AG04450 (cell line): Measurements from ENCODE around the gene SMIM5. TPM values are rescaled to one million over a fixed set of nuclear protein-coding genes. Genes with fewer than 3 reads are reported as not detected.

Experiments
- CTCF ChIA-PET: fragments of 300-600, 350-600 bp; formaldehyde crosslinking; extraction: SDS; loops from one replicate; lab custom pipeline; 2022; ENCODE audit warnings: antibody characterized with exemption, inconsistent platforms; lab: Charles Lee
- POLR2A ChIA-PET: fragments of 350-600 bp; formaldehyde crosslinking; extraction: SDS; loops from one replicate; lab custom pipeline; 2021; ENCODE audit warnings: antibody characterized with exemption, inconsistent platforms; lab: Yijun Ruan, JAX
- DNase-seq: peaks from one replicate; pipeline ENCODE4 v3.0.0-alpha.2; 2011; ENCODE audit warnings: low read depth, low spot score
- H3K27ac ChIP-seq: one replicate; pipeline ENCODE4 v1.5.1; 2012; ENCODE audit warnings: low read depth, low read length, control low read depth
- H3K27me3 ChIP-seq: one replicate; pipeline ENCODE4 v1.6.0; 2012; ENCODE audit warnings: low read length; ENCODE audit not compliant: control insufficient read depth, insufficient read depth
- H3K4me3 ChIP-seq: 2 replicates; pipeline ENCODE4 v1.5.1; 2011; ENCODE audit warnings: mild to moderate bottlenecking, low read depth, low read length, control low read depth
- H3K9me3 ChIP-seq: 2 replicates; pipeline ENCODE4 v1.5.1; 2012; ENCODE audit warnings: low read length; ENCODE audit not compliant: control insufficient read depth, insufficient read depth
- CTCF ChIP-seq: IDR thresholded peaks from 2 replicates; pipeline ENCODE4 v1.5.1; 2011; ENCODE audit warnings: low read depth, low read length, control low read depth, inconsistent platforms
- polyA plus RNA-seq: library from polyadenylated mRNA; depleted of rRNA; stranded (reverse); fragments of >200 nt; gene quantifications from 2 replicates; pipeline ENCODE4 v1.2.3, GENCODE V29; 2011

SMIM5 gene
- polyA plus RNA-seq, 1 experiment, result not detected

DNA sequence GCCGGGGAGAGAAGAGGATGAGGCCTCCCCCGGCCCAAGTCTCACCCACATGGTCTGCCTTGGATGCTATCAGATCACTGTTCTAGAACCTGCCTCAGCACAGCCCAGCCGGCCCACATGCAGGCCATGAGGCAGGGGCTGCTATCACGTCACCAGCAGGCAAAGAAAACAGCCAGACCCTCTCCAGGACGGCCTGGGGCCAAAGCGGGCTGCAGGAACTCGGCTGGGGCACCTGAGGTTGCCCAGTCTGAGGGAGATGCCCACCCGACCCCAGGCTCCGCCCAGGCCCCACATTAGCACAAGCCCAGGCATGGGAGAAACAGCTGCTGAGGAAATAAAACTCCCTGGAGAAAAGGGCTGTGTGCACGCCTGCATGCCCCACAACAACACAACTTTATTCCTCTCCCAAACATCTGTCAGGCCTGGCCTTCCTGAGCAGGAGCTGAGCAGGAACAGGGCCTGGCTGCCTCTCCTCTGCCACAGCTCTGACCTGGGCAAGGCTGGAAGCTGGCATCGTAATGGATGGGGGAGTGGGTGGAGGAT is 6.7 kb upstream of the SMIM5 start:
- ChIA-PET POLR2A (no interaction called here), CTCF (interaction anchor here (0.9 to 1.4 kb wide), 3 partner anchors 13 to 123 kb away, joined by 3 to 7 read pairs (median 3); no protein-coding TSS in a partner anchor)

GRCh38 chr17:75627094-75627493 is 6.1 kb upstream of the SMIM5 start:
- Histone ChIP-seq H3K4me3 (no peak overlapping the region), H3K27ac (no peak overlapping the region), H3K9me3 (no peaks in the 10 kb centered on the region), H3K27me3 (peaks cover 6% of the 10 kb centered on the region)
- CTCF ChIA-PET, result interaction anchor here (0.9 kb wide), 1 partner anchor 123 kb away, joined by 3 read pairs; no protein-coding TSS in a partner anchor
- TF ChIP-seq CTCF, result no peak
- no peak for DNase-seq
- POLR2A ChIA-PET, result no interaction called here

More for the DNA sequence above, 6.7 kb upstream of the SMIM5 start:
- H3K9me3 ChIP-seq, result no peaks in the 10 kb centered on the region
- H3K4me3 ChIP-seq, result no peak overlapping the region
- H3K27ac ChIP-seq, result no peak overlapping the region
- peaks cover 8% of the 10 kb centered on the region for H3K27me3 ChIP-seq
- TF ChIP-seq CTCF, result no peak
- no peak for DNase-seq

GRCh38 chr17:75628425-75628824 is 4.8 kb upstream of the SMIM5 start:
- POLR2A ChIA-PET, result no interaction called here
- no peak overlapping the region for H3K4me3 ChIP-seq
- H3K27me3 ChIP-seq, result no peaks in the 10 kb centered on the region
- no peak overlapping the region for H3K27ac ChIP-seq
- TF ChIP-seq CTCF, result no peak
- CTCF ChIA-PET, result interaction anchor here (1.0 to 11.0 kb wide), 2 partner anchors 9 to 120 kb away, joined by 3 to 309 read pairs; no protein-coding TSS in a partner anchor
- no peaks in the 10 kb centered on the region; the same call in 1 of the 2 replicates for H3K9me3 ChIP-seq
- no peak for DNase-seq

- CTCF ChIA-PET, result interaction anchor here (0.6 to 11.0 kb wide), 3 partner anchors 10 to 245 kb away, joined by 3 to 309 read pairs (median 11); no protein-coding TSS in a partner anchor
- no peaks in the 10 kb centered on the region; the same call in 1 of the 2 replicates for H3K9me3 ChIP-seq
Observed at GRCh38 chr17:75629157-75629556, 4.1 kb upstream of the SMIM5 start.

More at GRCh38 chr17:75629157-75629556, 4.1 kb upstream of the SMIM5 start:
- POLR2A ChIA-PET, result no interaction called here
- no peaks in the 10 kb centered on the region for H3K27me3 ChIP-seq
- H3K27ac ChIP-seq, result no peak overlapping the region
- no peak for DNase-seq
- H3K4me3 ChIP-seq, result no peak overlapping the region
- no peak for TF ChIP-seq CTCF
